CD4-positive, alpha-beta memory T cell (primary cell): ENCODE measurements around the gene FFAR2. TPM values are rescaled to one million over a fixed set of nuclear protein-coding genes. Genes with fewer than 3 reads are reported as not detected.

Source experiments
- CTCF ChIA-PET: fragments of 350-600 bp; sonication (Branson Sonifier 250); formaldehyde crosslinking; loops from one replicate; lab custom pipeline; 2021; ENCODE audit warnings: inconsistent platforms; ENCODE audit not compliant: partially characterized antibody; lab: Charles Lee
- POLR2A ChIA-PET: fragments of 350-600 bp; sonication (Branson Sonifier 250); formaldehyde crosslinking; loops from one replicate; lab custom pipeline; 2021; ENCODE audit not compliant: partially characterized antibody; lab: Charles Lee
- DNase-seq, 5 donors: peaks; one replicate each; pipeline versions ENCODE4 v3.0.0 to v3.0.0-alpha.2; 2020 to 2022; ENCODE audit warnings: mixed read lengths in 1 of 5
- H3K27ac ChIP-seq: one replicate; pipeline ENCODE4 v1.7.0; 2013; ENCODE audit warnings: low read depth, low read length
- H3K27me3 ChIP-seq: 2 replicates; pipeline ENCODE4 v1.7.0; 2013; ENCODE audit warnings: mild to moderate bottlenecking, low read length, moderate library complexity; ENCODE audit not compliant: insufficient read depth
- H3K36me3 ChIP-seq: 2 replicates; pipeline ENCODE4 v1.7.0; 2013; ENCODE audit warnings: mild to moderate bottlenecking, low read length, moderate library complexity; ENCODE audit not compliant: insufficient read depth
- H3K4me1 ChIP-seq: 2 replicates; pipeline ENCODE4 v1.7.0; 2013; ENCODE audit warnings: mild to moderate bottlenecking, low read length, moderate library complexity; ENCODE audit not compliant: insufficient read depth
- H3K4me3 ChIP-seq, 2 donors: one replicate each; pipeline ENCODE4 v1.7.0; 2013; ENCODE audit warnings: low read length in 2 of 2, mild to moderate bottlenecking in 1 of 2
- H3K9me3 ChIP-seq, 2 donors: one replicate each; pipeline ENCODE4 v1.7.0; 2013; ENCODE audit warnings: low read length in 2 of 2, control low read depth in 1 of 2; ENCODE audit not compliant: control insufficient read depth in 1 of 2
- H3K27ac Mint-ChIP-seq, 7 donors: one replicate each; pipeline ENCODE4 v1.8.0; 2020 to 2021; ENCODE audit warnings: mixed read lengths in 7 of 7, mild to moderate bottlenecking in 6 of 7, inconsistent platforms in 3 of 7, moderate library complexity in 3 of 7
- H3K27me3 Mint-ChIP-seq, 2 donors: one replicate each; pipeline ENCODE4 v1.8.0; 2020 to 2021; ENCODE audit warnings: mixed read lengths in 2 of 2
- H3K36me3 Mint-ChIP-seq, 2 donors: one replicate each; pipeline ENCODE4 v1.8.0; 2020 to 2021; ENCODE audit warnings: mixed read lengths in 2 of 2, inconsistent platforms in 1 of 2, mild to moderate bottlenecking in 1 of 2
- H3K4me1 Mint-ChIP-seq, 4 donors: one replicate each; pipeline ENCODE4 v1.8.0; 2020 to 2021; ENCODE audit warnings: mixed read lengths in 4 of 4, mild to moderate bottlenecking in 1 of 4
- H3K4me3 Mint-ChIP-seq, 8 donors: one replicate each; pipeline ENCODE4 v1.8.0; 2020 to 2021; ENCODE audit warnings: mixed read lengths in 8 of 8, mild to moderate bottlenecking in 7 of 8, moderate library complexity in 6 of 8, inconsistent platforms in 3 of 8
- H3K9me3 Mint-ChIP-seq, 8 donors: one replicate each; pipeline ENCODE4 v1.8.0; 2020 to 2021; ENCODE audit warnings: mixed read lengths in 8 of 8, mild to moderate bottlenecking in 5 of 8, inconsistent platforms in 3 of 8, moderate library complexity in 1 of 8
- intact Hi-C: fragments of 100-400 bp; cut with micrococcal nuclease; formaldehyde crosslinking; loops from one replicate; pipeline ENCODE4 v1.15.1; 2023
- polyA plus RNA-seq, 2 donors: library from polyadenylated mRNA; unstranded; fragments of 300-500 nt; fragmentation: Illumina TruSeq; gene quantifications; one replicate each; pipeline ENCODE4 v1.2.3, GENCODE V29; 2021
- total RNA-seq, 2 experiments: library from RNA; stranded (reverse); gene quantifications; one replicate each; pipeline ENCODE4 v1.2.3, GENCODE V29; 2021

FFAR2 gene
- total and polyA plus RNA-seq, 4 experiments from 2014 or later = 0.15 TPM; not detected in 3

DNA sequence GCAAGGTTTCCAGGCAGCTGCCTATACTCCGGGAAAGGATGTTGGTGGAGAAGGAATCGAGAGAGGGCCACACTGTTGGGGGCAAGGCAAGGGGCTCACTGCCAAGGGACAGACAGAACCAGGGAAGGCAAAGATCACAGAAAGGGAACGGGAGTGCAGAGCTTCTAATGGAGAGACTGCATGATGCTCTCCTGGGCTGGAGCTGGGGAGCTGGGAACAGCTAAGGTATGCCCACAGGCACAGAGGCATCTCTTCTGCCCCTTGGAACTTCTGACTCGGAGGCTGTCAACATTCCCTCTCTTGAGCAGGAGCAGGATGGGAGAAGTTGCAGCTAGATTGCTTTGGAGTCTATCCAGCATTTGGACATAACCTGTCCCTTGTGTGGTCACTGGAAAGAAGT, 22.4 kb upstream of the FFAR2 start:
- Mint-ChIP-seq H3K27ac (no peak overlapping the region), H3K36me3 (no peaks in the 10 kb centered on the region), H3K27me3 (no peaks in the 10 kb centered on the region), H3K4me3 (no peak overlapping the region), H3K9me3 (peaks cover 0 to 8% (median 5%) of the 10 kb centered on the region in 8 donors), H3K4me1 (peaks cover 0 to 6% (median 2%) of the 10 kb centered on the region in 4 donors)
- no peak overlapping the region for H3K27ac ChIP-seq
- POLR2A ChIA-PET = no interaction called here
- no peaks in the 10 kb centered on the region for H3K9me3 ChIP-seq
- intact Hi-C loops = no loop called here
- no peak for DNase-seq
- H3K4me1 ChIP-seq = peaks cover 5% of the 10 kb centered on the region
- CTCF ChIA-PET = no interaction called here
- H3K36me3 ChIP-seq = no peaks in the 10 kb centered on the region
- H3K27me3 ChIP-seq = no peaks in the 10 kb centered on the region
- no peak overlapping the region for H3K4me3 ChIP-seq

- DNase-seq = no peak
- Mint-ChIP-seq H3K27me3 (no peaks in the 10 kb centered on the region), H3K36me3 (peaks cover 0 to 5% of the 10 kb centered on the region in 2 donors), H3K4me3 (no peak overlapping the region), H3K9me3 (peaks cover 0 to 23% (median 18%) of the 10 kb centered on the region in 8 donors), H3K27ac (no peak overlapping the region), H3K4me1 (peaks cover 0 to 11% (median 4%) of the 10 kb centered on the region in 4 donors)
- H3K27me3 ChIP-seq = no peaks in the 10 kb centered on the region
- peaks cover 6% of the 10 kb centered on the region for H3K4me1 ChIP-seq
- ChIA-PET POLR2A (no interaction called here), CTCF (no interaction called here)
- no peak overlapping the region for H3K4me3 ChIP-seq
- intact Hi-C loops = no loop called here
- no peaks in the 10 kb centered on the region for H3K9me3 ChIP-seq
- no peaks in the 10 kb centered on the region for H3K36me3 ChIP-seq
- H3K27ac ChIP-seq = no peak overlapping the region
Measured at GRCh38 chr19:35427187-35427586, 20.9 kb upstream of the FFAR2 start.

- intact Hi-C loops = no loop called here
- CTCF ChIA-PET = no interaction called here
- no peaks in the 10 kb centered on the region for H3K27me3 ChIP-seq
- no peak for DNase-seq
- H3K36me3 ChIP-seq = no peaks in the 10 kb centered on the region
- no peaks in the 10 kb centered on the region for H3K9me3 ChIP-seq
- H3K4me1 Mint-ChIP-seq = peaks cover 0 to 11% (median 4%) of the 10 kb centered on the region in 4 donors
- H3K9me3 Mint-ChIP-seq = peaks cover 0 to 25% (median 20%) of the 10 kb centered on the region in 8 donors
- H3K4me3 Mint-ChIP-seq = no peak overlapping the region
- POLR2A ChIA-PET = interaction anchor here (1.0 kb wide), 1 partner anchor 33 kb away, joined by 3 read pairs; no protein-coding TSS in a partner anchor
- H3K36me3 Mint-ChIP-seq = peaks cover 0 to 8% of the 10 kb centered on the region in 2 donors
- peaks cover 0 to 1% of the 10 kb centered on the region in 2 donors for H3K27me3 Mint-ChIP-seq
- no peak overlapping the region for H3K4me3 ChIP-seq
- no peak overlapping the region for H3K27ac ChIP-seq
- H3K27ac Mint-ChIP-seq = no peak overlapping the region
- H3K4me1 ChIP-seq = peaks cover 6% of the 10 kb centered on the region
Measured at GRCh38 chr19:35429698-35430408, 18.2 kb upstream of the FFAR2 start.

GRCh38 chr19:35430409-35431144, 17.5 kb upstream of the FFAR2 start:
- H3K4me3 Mint-ChIP-seq = no peak overlapping the region
- H3K4me3 ChIP-seq = no peak overlapping the region
- H3K4me1 ChIP-seq = peaks cover 6% of the 10 kb centered on the region
- no peaks in the 10 kb centered on the region for H3K36me3 ChIP-seq
- H3K4me1 Mint-ChIP-seq = peaks cover 0 to 11% (median 4%) of the 10 kb centered on the region in 4 donors
- ChIA-PET POLR2A (no interaction called here), CTCF (no interaction called here)
- peaks cover 0 to 1% of the 10 kb centered on the region in 2 donors for H3K27me3 Mint-ChIP-seq
- peaks cover 0 to 25% (median 20%) of the 10 kb centered on the region in 8 donors for H3K9me3 Mint-ChIP-seq
- no peak overlapping the region for H3K27ac Mint-ChIP-seq
- no peaks in the 10 kb centered on the region for H3K9me3 ChIP-seq
- no peak overlapping the region for H3K27ac ChIP-seq
- H3K27me3 ChIP-seq = no peaks in the 10 kb centered on the region
- peaks cover 0 to 8% of the 10 kb centered on the region in 2 donors for H3K36me3 Mint-ChIP-seq
- intact Hi-C loops = no loop called here
- DNase-seq = no peak

GRCh38 chr19:35431145-35431807, 16.8 kb upstream of the FFAR2 start:
- CTCF ChIA-PET = no interaction called here
- H3K27me3 ChIP-seq = no peaks in the 10 kb centered on the region
- POLR2A ChIA-PET = no interaction called here
- H3K4me3 Mint-ChIP-seq = peak overlapping the region in 1 of 8 donors; percentile 15
- H3K36me3 ChIP-seq = no peaks in the 10 kb centered on the region
- H3K27ac Mint-ChIP-seq = no peak overlapping the region
- peaks cover under 1 to 4% of the 10 kb centered on the region in 2 donors for H3K27me3 Mint-ChIP-seq
- H3K4me3 ChIP-seq = no peak overlapping the region
- peaks cover 0 to 8% of the 10 kb centered on the region in 2 donors for H3K36me3 Mint-ChIP-seq
- peaks cover 9% of the 10 kb centered on the region for H3K4me1 ChIP-seq
- no peak for DNase-seq
- peaks cover 0 to 25% (median 20%) of the 10 kb centered on the region in 8 donors for H3K9me3 Mint-ChIP-seq
- H3K27ac ChIP-seq = no peak overlapping the region
- peaks cover 6 to 14% (median 9%) of the 10 kb centered on the region in 4 donors for H3K4me1 Mint-ChIP-seq
- intact Hi-C loops = no loop called here
- no peaks in the 10 kb centered on the region for H3K9me3 ChIP-seq

DNA sequence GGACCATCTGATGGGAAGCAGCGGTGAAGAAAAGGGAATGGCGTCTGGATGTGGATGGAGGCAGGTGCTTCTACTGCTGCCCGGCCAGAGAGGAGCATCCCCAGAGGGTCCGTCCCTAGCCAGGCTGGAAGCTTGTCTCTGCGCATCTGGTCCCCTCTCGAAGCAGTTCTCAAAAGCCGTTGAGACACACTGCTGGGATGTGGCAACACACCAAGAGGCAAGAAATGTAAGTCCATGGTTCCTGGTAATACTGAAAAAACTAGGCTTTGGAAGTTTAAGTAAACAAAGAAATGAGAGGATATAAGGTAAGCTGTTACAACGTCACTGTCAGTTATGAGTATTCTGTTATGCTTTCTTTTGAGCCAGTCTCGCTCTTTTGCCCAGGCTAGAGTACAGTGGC, 15.1 kb upstream of the FFAR2 start:
- no peak overlapping the region for H3K27ac ChIP-seq
- no peak for DNase-seq
- H3K4me3 ChIP-seq = no peak overlapping the region
- Mint-ChIP-seq H3K27ac (peak overlapping the region in 1 of 7 donors; percentile 25), H3K4me1 (peaks cover 15 to 23% (median 18%) of the 10 kb centered on the region in 4 donors), H3K36me3 (peaks cover 0 to 8% of the 10 kb centered on the region in 2 donors), H3K27me3 (peaks cover 2 to 7% of the 10 kb centered on the region in 2 donors), H3K9me3 (peaks cover 0 to 25% (median 20%) of the 10 kb centered on the region in 8 donors), H3K4me3 (no peak overlapping the region)
- peaks cover 20% of the 10 kb centered on the region for H3K4me1 ChIP-seq
- ChIA-PET POLR2A (no interaction called here), CTCF (no interaction called here)
- intact Hi-C loops = no loop called here
- H3K36me3 ChIP-seq = no peaks in the 10 kb centered on the region
- H3K27me3 ChIP-seq = no peaks in the 10 kb centered on the region
- no peaks in the 10 kb centered on the region for H3K9me3 ChIP-seq

GRCh38 chr19:35433448-35433847, 14.6 kb upstream of the FFAR2 start:
- peaks cover 0 to 8% of the 10 kb centered on the region in 2 donors for H3K36me3 Mint-ChIP-seq
- H3K27ac Mint-ChIP-seq = no peak overlapping the region
- H3K4me1 Mint-ChIP-seq = peaks cover 15 to 23% (median 19%) of the 10 kb centered on the region in 4 donors
- CTCF ChIA-PET = no interaction called here
- no peak for DNase-seq
- peaks cover 2 to 7% of the 10 kb centered on the region in 2 donors for H3K27me3 Mint-ChIP-seq
- H3K9me3 Mint-ChIP-seq = peaks cover 0 to 25% (median 20%) of the 10 kb centered on the region in 8 donors
- no peak overlapping the region for H3K27ac ChIP-seq
- intact Hi-C loops = no loop called here
- no peaks in the 10 kb centered on the region for H3K27me3 ChIP-seq
- H3K4me1 ChIP-seq = peaks cover 20% of the 10 kb centered on the region
- H3K4me3 Mint-ChIP-seq = no peak overlapping the region
- POLR2A ChIA-PET = no interaction called here
- no peaks in the 10 kb centered on the region for H3K36me3 ChIP-seq
- H3K4me3 ChIP-seq = no peak overlapping the region
- no peaks in the 10 kb centered on the region for H3K9me3 ChIP-seq
